ENCODE results near the gene ADD1. TPM values are rescaled to one million over a fixed set of nuclear protein-coding genes. Genes with fewer than 3 reads are reported as not detected.

Gene ADD1
- total RNA-seq, 1 donor from 2014 or later: 212 TPM

GRCh38 chr4:2839060-2839459 lies 4.6 kb upstream of the ADD1 start:
- TF ChIP-seq CTCF (IDR thresholded peaks at IDR 0.05; ENCODE audit: borderline replicate concordance): no peak
- DNase-seq: no peak
- Histone ChIP-seq H3K4me3 (no peak overlapping the region), H3K4me1 (peaks cover 55% of the 10 kb centered on the region), H3K27me3 (ENCODE audit: low read depth) (no peaks in the 10 kb centered on the region), H3K36me3 (peaks cover 18% of the 10 kb centered on the region), H3K27ac (replicated peaks) (peak overlapping the region; percentile 55), H3K9me3 (replicated peaks) (no peaks in the 10 kb centered on the region)
- intact Hi-C loops (cut with micrococcal nuclease): no loop called here

- Histone ChIP-seq H3K27ac (replicated peaks) (peak overlapping the region; percentile 99), H3K36me3 (no peaks in the 10 kb centered on the region), H3K9me3 (replicated peaks) (no peaks in the 10 kb centered on the region), H3K27me3 (ENCODE audit: low read depth) (no peaks in the 10 kb centered on the region), H3K4me1 (peaks cover 55% of the 10 kb centered on the region), H3K4me3 (peak overlapping the region; percentile 89)
- TF ChIP-seq CTCF (IDR thresholded peaks at IDR 0.05; ENCODE audit: borderline replicate concordance): no peak
- intact Hi-C loops (cut with micrococcal nuclease): no loop called here
- DNase-seq: no peak
Observed at GRCh38 chr4:2842687-2843262, 869 bp upstream of the ADD1 start.

GRCh38 chr4:2843941-2844584 lies 419 bp downstream of the ADD1 start:
- Histone ChIP-seq H3K4me3 (peak overlapping the region; percentile 89), H3K9me3 (replicated peaks) (no peaks in the 10 kb centered on the region), H3K36me3 (no peaks in the 10 kb centered on the region), H3K27ac (replicated peaks) (peak overlapping the region; percentile 99), H3K4me1 (peaks cover 58% of the 10 kb centered on the region), H3K27me3 (ENCODE audit: low read depth) (no peaks in the 10 kb centered on the region)
- TF ChIP-seq CTCF (IDR thresholded peaks at IDR 0.05; ENCODE audit: borderline replicate concordance): no peak
- peak; percentile 61 for DNase-seq
- intact Hi-C loops (cut with micrococcal nuclease): no loop called here

GRCh38 chr4:2846172-2846571 lies 2.5 kb downstream of the ADD1 start:
- TF ChIP-seq CTCF (IDR thresholded peaks at IDR 0.05; ENCODE audit: borderline replicate concordance): no peak
- H3K9me3 ChIP-seq (replicated peaks): no peaks in the 10 kb centered on the region
- no peak for DNase-seq
- no peak overlapping the region for H3K27ac ChIP-seq (replicated peaks)
- H3K4me3 ChIP-seq: peak overlapping the region; percentile 89
- intact Hi-C loops (cut with micrococcal nuclease): no loop called here
- H3K27me3 ChIP-seq (ENCODE audit: low read depth): no peaks in the 10 kb centered on the region
- H3K4me1 ChIP-seq: peaks cover 76% of the 10 kb centered on the region
- H3K36me3 ChIP-seq: no peaks in the 10 kb centered on the region

DNA sequence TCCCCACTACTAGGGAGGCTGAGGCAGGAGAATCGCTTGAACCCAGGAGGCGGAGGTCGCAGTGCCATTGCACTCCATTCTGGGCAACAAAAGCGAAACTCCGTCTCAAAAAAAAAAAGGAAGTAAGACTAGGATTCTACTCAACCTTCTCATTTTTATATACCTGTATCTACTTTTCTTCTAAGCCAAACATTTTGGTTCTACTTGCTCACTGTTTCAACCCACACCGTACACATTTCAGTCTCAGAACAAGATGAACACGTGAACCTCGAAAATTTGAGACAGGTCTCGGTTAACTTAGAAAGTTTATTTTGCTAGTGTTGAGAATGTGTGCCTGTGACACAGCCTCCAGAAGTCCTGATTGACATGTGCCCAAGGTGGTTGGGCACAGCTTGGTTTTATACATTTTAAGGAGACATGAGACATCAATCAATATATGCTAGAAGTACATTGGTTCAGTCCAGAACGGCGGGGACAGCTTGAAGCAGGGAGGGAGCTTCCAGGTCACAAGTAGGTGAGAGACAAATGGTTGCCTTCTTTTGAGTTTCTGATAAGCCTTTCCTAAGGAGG lies 3.7 kb downstream of the ADD1 start:
- H3K9me3 ChIP-seq (replicated peaks): no peaks in the 10 kb centered on the region
- peaks cover 86% of the 10 kb centered on the region for H3K4me1 ChIP-seq

More for the DNA sequence above, 3.7 kb downstream of the ADD1 start:
- no peak for TF ChIP-seq CTCF (IDR thresholded peaks at IDR 0.05; ENCODE audit: borderline replicate concordance)
- H3K27ac ChIP-seq (replicated peaks): peak overlapping the region; percentile 34
- no peak for DNase-seq
- H3K27me3 ChIP-seq (ENCODE audit: low read depth): no peaks in the 10 kb centered on the region
- intact Hi-C loops (cut with micrococcal nuclease): no loop called here
- no peak overlapping the region for H3K4me3 ChIP-seq
- no peaks in the 10 kb centered on the region for H3K36me3 ChIP-seq
